PC-3 (cell line): Measurements from ENCODE around the gene FAM171A1. TPM values are rescaled to one million over a fixed set of nuclear protein-coding genes. Genes with fewer than 3 reads are reported as not detected.
A peak's percentile ranks its signal among the peaks of the same experiment; 100 is the strongest.

Source experiments
- ATAC-seq: fragments of 200-7000 bp; cut with Tn5 transposase; 2 replicates; pipeline ENCODE4 v1.9.1; 2020; ENCODE audit warnings: mild to moderate bottlenecking, moderate library complexity
- BruUV-seq: library from RNA; stranded (reverse); fragments of 400-500 nt; replicated peaks from 2 replicates; lab custom pipeline; 2021; lab: Mats Ljungman, UMichigan
- CTCF ChIA-PET: fragments of 300-600 bp; sonication (Branson Sonifier 250); formaldehyde crosslinking; loops from one replicate; lab custom pipeline; 2022; ENCODE audit warnings: antibody characterized with exemption; lab: Charles Lee
- POLR2A ChIA-PET: fragments of 300-600 bp; sonication (Branson Sonifier 250); formaldehyde crosslinking; loops from one replicate; lab custom pipeline; 2022; ENCODE audit warnings: antibody characterized with exemption; ENCODE audit not compliant: unreplicated experiment; lab: Charles Lee
- DNase-seq: peaks from one replicate; pipeline ENCODE4 v3.0.0-alpha.2; 2015
- H2AFZ ChIP-seq: fragments of 300-600 bp; sonication (generic); 2 replicates; pipeline ENCODE4 v1.6.0; 2016; ENCODE audit warnings: antibody characterized with exemption, low read length
- H3F3A ChIP-seq: fragments of 300-600 bp; sonication (generic); one replicate; pipeline ENCODE4 v1.6.0; 2017; ENCODE audit warnings: antibody characterized with exemption, low read length, control low read depth, mild to moderate bottlenecking; ENCODE audit not compliant: unreplicated experiment
- H3K27ac ChIP-seq: fragments of 300-600 bp; sonication (generic); 2 replicates; pipeline ENCODE4 v1.5.1; 2016; ENCODE audit warnings: mild to moderate bottlenecking, low read length
- H3K27me3 ChIP-seq: fragments of 300-600 bp; sonication (generic); 2 replicates; pipeline ENCODE4 v1.6.1; 2016; ENCODE audit warnings: low read length, mixed read lengths
- H3K36me3 ChIP-seq: fragments of 300-600 bp; sonication (generic); 2 replicates; pipeline ENCODE4 v1.6.1; 2016; ENCODE audit warnings: low read depth, mixed run types, low read length, mixed read lengths
- H3K4me1 ChIP-seq: fragments of 300-600 bp; sonication (generic); 2 replicates; pipeline ENCODE4 v1.5.1; 2016; ENCODE audit warnings: low read length; ENCODE audit not compliant: insufficient read depth
- H3K4me2 ChIP-seq: fragments of 300-600 bp; sonication (generic); 2 replicates; pipeline ENCODE4 v1.6.0; 2016; ENCODE audit warnings: low read length
- H3K4me3 ChIP-seq: fragments of 300-600 bp; sonication (generic); 2 replicates; pipeline ENCODE4 v1.5.1; 2016; ENCODE audit warnings: mild to moderate bottlenecking, low read length, mixed read lengths
- H3K79me2 ChIP-seq: fragments of 300-600 bp; sonication (generic); 2 replicates; pipeline ENCODE4 v1.6.1; 2017; ENCODE audit warnings: low read length, mixed read lengths
- H3K9ac ChIP-seq: fragments of 300-600 bp; sonication (generic); 2 replicates; pipeline ENCODE4 v1.6.0; 2016; ENCODE audit warnings: mild to moderate bottlenecking, low read length
- H3K9me2 ChIP-seq: fragments of 300-600 bp; sonication (generic); replicated peaks from 2 replicates; pipeline ENCODE4 v1.6.1; 2016; ENCODE audit warnings: mixed run types, low read length, mixed read lengths
- H3K9me3 ChIP-seq: fragments of 300-600 bp; sonication (generic); 2 replicates; pipeline ENCODE4 v1.6.1; 2016; ENCODE audit warnings: low read length, mixed read lengths
- H4K20me1 ChIP-seq: fragments of 300-600 bp; sonication (generic); 2 replicates; pipeline ENCODE4 v1.6.1; 2016; ENCODE audit warnings: low read length, mixed read lengths
- EZH2 ChIP-seq: fragments of 300-600 bp; sonication (generic); IDR thresholded peaks from one replicate; pipeline ENCODE4 v1.6.1; 2017; ENCODE audit warnings: antibody characterized with exemption, mild to moderate bottlenecking, low read length; ENCODE audit not compliant: unreplicated experiment
- EZH2phosphoT487 ChIP-seq: fragments of 300-600 bp; sonication (generic); IDR thresholded peaks from 2 replicates; pipeline ENCODE4 v1.6.1; 2018; ENCODE audit warnings: mild to moderate bottlenecking, antibody characterized with exemption, low read length, borderline replicate concordance
- intact Hi-C: fragments of 100-400 bp; cut with micrococcal nuclease; formaldehyde crosslinking; loops from 2 replicates; pipeline ENCODE4 v1.9.0; 2023
- total RNA-seq: library from RNA; depleted of rRNA; stranded (reverse); fragments of >200 nt; gene quantifications from 2 replicates; pipeline ENCODE4 v1.2.3, GENCODE V29; 2014
- TF ChIP-seq, protein P1 (sequence below): fragments of 300-600 bp; sonication (generic); conservative IDR thresholded peaks from 2 replicates; pipeline ENCODE4 v1.5.1; 2017; ENCODE audit warnings: antibody characterized with exemption, low read depth, mild to moderate bottlenecking, low read length

Gene FAM171A1
- total RNA-seq, 1 experiment from 2014 or later = 10.4 TPM

DNA sequence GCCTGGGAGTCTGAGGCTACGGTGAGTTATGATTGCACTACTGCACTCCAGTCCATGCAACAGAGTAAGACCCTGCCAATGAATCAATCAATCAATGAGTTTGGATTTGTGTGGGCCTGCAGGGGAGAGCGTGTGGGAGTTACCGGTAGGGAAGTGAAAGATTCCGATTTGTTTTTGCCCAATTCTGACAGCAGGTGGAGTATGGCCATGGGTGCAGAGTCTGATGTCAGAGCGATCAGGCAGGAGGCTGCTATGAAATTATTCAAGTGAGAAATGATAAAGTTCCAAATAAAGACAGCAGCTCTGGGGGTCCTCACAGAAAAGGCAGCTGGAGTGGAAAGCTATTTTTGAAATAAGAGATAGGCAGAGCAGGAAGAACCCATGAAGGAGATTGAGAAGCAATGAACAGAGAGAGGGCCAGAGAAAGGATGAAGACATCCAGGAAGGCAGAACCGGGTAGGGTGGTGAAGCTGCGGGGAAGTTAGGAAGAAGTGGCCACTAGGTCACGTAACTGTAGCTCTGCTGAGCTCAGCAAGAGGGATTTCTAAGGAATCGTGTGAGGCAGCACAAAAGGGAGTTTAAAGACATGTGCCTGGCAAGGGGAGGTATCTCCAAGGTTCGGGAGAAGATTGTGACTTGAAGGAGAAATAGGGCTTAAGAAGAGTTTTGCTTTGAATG lies 108.9 kb downstream of the FAM171A1 start:
- H3K9me3 ChIP-seq = no peaks in the 10 kb centered on the region
- no peaks in the 10 kb centered on the region for H3K27me3 ChIP-seq
- ATAC-seq = no peak; the same call in 1 of the 2 replicates
- ChIA-PET CTCF (no interaction called here), POLR2A (no interaction called here)
- H3K4me1 ChIP-seq = no peaks in the 10 kb centered on the region
- no peak overlapping the region for H3K9ac ChIP-seq
- H3K4me3 ChIP-seq = no peak overlapping the region
- H3K79me2 ChIP-seq = no peaks in the 10 kb centered on the region
- TF ChIP-seq EZH2phosphoT487 (no peak), EZH2 (no peak)
- TF ChIP-seq, protein P1, sequence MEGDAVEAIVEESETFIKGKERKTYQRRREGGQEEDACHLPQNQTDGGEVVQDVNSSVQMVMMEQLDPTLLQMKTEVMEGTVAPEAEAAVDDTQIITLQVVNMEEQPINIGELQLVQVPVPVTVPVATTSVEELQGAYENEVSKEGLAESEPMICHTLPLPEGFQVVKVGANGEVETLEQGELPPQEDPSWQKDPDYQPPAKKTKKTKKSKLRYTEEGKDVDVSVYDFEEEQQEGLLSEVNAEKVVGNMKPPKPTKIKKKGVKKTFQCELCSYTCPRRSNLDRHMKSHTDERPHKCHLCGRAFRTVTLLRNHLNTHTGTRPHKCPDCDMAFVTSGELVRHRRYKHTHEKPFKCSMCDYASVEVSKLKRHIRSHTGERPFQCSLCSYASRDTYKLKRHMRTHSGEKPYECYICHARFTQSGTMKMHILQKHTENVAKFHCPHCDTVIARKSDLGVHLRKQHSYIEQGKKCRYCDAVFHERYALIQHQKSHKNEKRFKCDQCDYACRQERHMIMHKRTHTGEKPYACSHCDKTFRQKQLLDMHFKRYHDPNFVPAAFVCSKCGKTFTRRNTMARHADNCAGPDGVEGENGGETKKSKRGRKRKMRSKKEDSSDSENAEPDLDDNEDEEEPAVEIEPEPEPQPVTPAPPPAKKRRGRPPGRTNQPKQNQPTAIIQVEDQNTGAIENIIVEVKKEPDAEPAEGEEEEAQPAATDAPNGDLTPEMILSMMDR = peak; percentile 29; the same call in 1 of the 2 replicates
- no peaks in the 10 kb centered on the region for H4K20me1 ChIP-seq
- DNase-seq = peak; percentile 7
- H2AFZ ChIP-seq = no peak overlapping the region
- no peak overlapping the region for H3K4me2 ChIP-seq
- H3K9me2 ChIP-seq = no peaks in the 10 kb centered on the region
- no TSS peak for BruUV-seq
- H3F3A ChIP-seq = no peaks in the 10 kb centered on the region
- no peaks in the 10 kb centered on the region for H3K36me3 ChIP-seq
- H3K27ac ChIP-seq = no peak overlapping the region
- intact Hi-C loops = loop anchor here (2.0 kb wide), 1 partner anchor 109 kb away; the partner anchor contains the start of gene FAM171A1

DNA sequence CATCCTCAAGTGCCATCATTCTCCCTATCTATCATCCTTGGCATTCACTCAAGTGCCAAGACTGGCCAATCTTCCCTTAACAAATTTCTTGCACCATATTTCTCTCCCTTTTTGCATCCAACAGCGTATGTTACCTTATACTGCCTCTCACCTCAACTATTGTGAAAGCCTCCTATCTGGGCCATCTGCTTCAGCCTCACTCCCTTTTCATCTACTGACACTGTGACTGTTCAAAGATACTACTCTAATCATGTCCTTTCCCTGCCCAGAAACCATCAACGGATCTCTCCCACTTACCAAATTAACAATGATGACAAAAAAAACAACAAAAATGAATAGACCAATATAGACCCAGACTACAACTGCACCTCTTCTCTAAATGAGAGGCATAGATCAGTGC lies 112.0 kb downstream of the FAM171A1 start:
- POLR2A ChIA-PET = no interaction called here

DNA sequence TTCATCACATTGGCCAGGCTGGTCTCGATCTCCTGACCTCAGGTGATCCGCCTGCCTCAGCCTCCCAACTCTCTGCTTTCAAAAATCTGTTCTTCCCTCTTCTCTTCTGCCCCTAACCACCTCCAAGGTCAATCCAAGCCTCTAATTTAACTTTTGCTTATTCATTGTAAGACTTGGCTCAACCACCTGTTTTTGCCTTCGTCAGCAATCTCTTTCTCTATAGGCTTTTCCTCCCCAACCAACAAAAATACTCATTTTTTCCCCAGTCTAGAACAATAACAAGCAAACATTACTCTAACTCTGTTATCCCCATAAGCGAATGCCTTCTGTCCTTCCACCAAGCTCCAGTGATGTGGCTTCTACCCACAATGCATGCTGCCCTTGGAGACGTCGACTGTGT lies 112.8 kb downstream of the FAM171A1 start:
- ATAC-seq (no peak), DNase-seq (no peak)
- Histone ChIP-seq H3K9me3 (no peaks in the 10 kb centered on the region), H2AFZ (no peak overlapping the region), H3K27ac (no peak overlapping the region), H3K4me2 (no peak overlapping the region), H3F3A (no peaks in the 10 kb centered on the region), H3K4me3 (no peak overlapping the region), H3K27me3 (no peaks in the 10 kb centered on the region), H3K4me1 (peaks cover 7% of the 10 kb centered on the region), H3K9ac (no peak overlapping the region), H3K79me2 (no peaks in the 10 kb centered on the region), H3K36me3 (no peaks in the 10 kb centered on the region), H4K20me1 (no peaks in the 10 kb centered on the region), H3K9me2 (no peaks in the 10 kb centered on the region)
- intact Hi-C loops = no loop called here
- ChIA-PET CTCF (no interaction called here), POLR2A (no interaction called here)
- TF ChIP-seq EZH2phosphoT487 (no peak), EZH2 (no peak)
- TF ChIP-seq, protein P1 = no peak
- no TSS peak for BruUV-seq

More for the DNA sequence above, 112.0 kb downstream of the FAM171A1 start:
- intact Hi-C loops = no loop called here
- Histone ChIP-seq H3K9ac (no peak overlapping the region), H3K4me2 (no peak overlapping the region), H3K4me1 (no peaks in the 10 kb centered on the region), H3F3A (no peaks in the 10 kb centered on the region), H3K4me3 (no peak overlapping the region), H3K9me2 (no peaks in the 10 kb centered on the region), H3K27ac (no peak overlapping the region), H3K9me3 (no peaks in the 10 kb centered on the region), H3K79me2 (no peaks in the 10 kb centered on the region), H3K27me3 (no peaks in the 10 kb centered on the region), H2AFZ (no peak overlapping the region), H3K36me3 (no peaks in the 10 kb centered on the region), H4K20me1 (no peaks in the 10 kb centered on the region)
- ATAC-seq (no peak), DNase-seq (no peak)
- no TSS peak for BruUV-seq
- TF ChIP-seq, protein P1 = no peak
- TF ChIP-seq EZH2 (no peak), EZH2phosphoT487 (no peak)
- CTCF ChIA-PET = no interaction called here
